HCT116 (cell line): ENCODE results near the gene EVX1. TPM values are rescaled to one million over a fixed set of nuclear protein-coding genes. Genes with fewer than 3 reads are reported as not detected.

Experiments
- ATAC-seq: fragments of 200-7000 bp; cut with Tn5 transposase; 2 replicates; pipeline ENCODE4 v1.9.1; 2020; ENCODE audit warnings: mild to moderate bottlenecking, moderate library complexity
- BruUV-seq: library from RNA; stranded (reverse); fragments of 400-500 nt; replicated peaks from 2 replicates; lab custom pipeline; 2021; lab: Mats Ljungman, UMichigan
- CTCF ChIA-PET: fragments of 300-600 bp; sonication (Branson Sonifier 250); formaldehyde crosslinking; loops from one replicate; lab custom pipeline; 2021; ENCODE audit warnings: antibody characterized with exemption; lab: Charles Lee
- POLR2A ChIA-PET: fragments of 300-600, 350-600 bp; sonication (Branson Sonifier 250); formaldehyde crosslinking; loops from one replicate; lab custom pipeline; 2021; ENCODE audit warnings: antibody characterized with exemption; lab: Charles Lee
- RAD21 ChIA-PET, 2 experiments: fragments of 300-600 bp; sonication (Branson Sonifier 250); formaldehyde crosslinking; loops; one replicate each; lab custom pipeline; 2023; ENCODE audit warnings: low total read pairs in 2 of 2; ENCODE audit not compliant: uncharacterized antibody in 2 of 2, unreplicated experiment in 2 of 2, low non-redundant PET in 1 of 2; lab: Charles Lee
- DNase-seq: peaks from one replicate; pipeline ENCODE4 v3.0.0-alpha.2; 2010; ENCODE audit warnings: low read depth, low spot score
- H2AFZ ChIP-seq: fragments of 200-600 bp; shearing (Covaris generic), sonication (generic); 2 replicates; pipeline ENCODE4 v1.6.1; 2017; ENCODE audit warnings: low read depth, mixed run types, mixed read lengths, antibody characterized with exemption, low read length; ENCODE audit not compliant: poor library complexity, severe bottlenecking
- H3K27ac ChIP-seq: 2 replicates; pipeline ENCODE4 v1.5.1; 2012; ENCODE audit warnings: low read depth, low read length
- H3K27me3 ChIP-seq: fragments of 200-600 bp; sonication (generic); 2 replicates; pipeline ENCODE4 v1.6.1; 2016; ENCODE audit warnings: mixed run types, low read length, mixed read lengths; ENCODE audit not compliant: insufficient read depth
- H3K36me3 ChIP-seq, 2 experiments: fragments of 200-500 bp in 1 of 2; fragments of 200-600 bp in 1 of 2; sonication (Bioruptor generic) in 1 of 2; sonication (generic) in 1 of 2; 2 replicates each; pipeline versions ENCODE4 v1.5.1 to v1.6.1; 2014 to 2016; ENCODE audit warnings: low read length in 2 of 2, inconsistent platforms in 1 of 2, mixed read lengths in 1 of 2, mixed run types in 1 of 2; ENCODE audit not compliant: insufficient read depth in 2 of 2, control insufficient read depth in 1 of 2
- H3K4me1 ChIP-seq, 2 experiments: fragments of 200-600 bp in 1 of 2; sonication (generic) in 1 of 2; 2 replicates each; pipeline versions ENCODE4 v1.5.1 to v1.6.1; 2012 to 2017; ENCODE audit warnings: low read length in 2 of 2, inconsistent platforms in 1 of 2, mild to moderate bottlenecking in 1 of 2, mixed read lengths in 1 of 2, mixed run types in 1 of 2, moderate library complexity in 1 of 2; ENCODE audit not compliant: insufficient read depth in 2 of 2, control insufficient read depth in 1 of 2
- H3K4me2 ChIP-seq: fragments of 200-600 bp; sonication (generic); 2 replicates; pipeline ENCODE4 v1.6.1; 2017; ENCODE audit warnings: mixed run types, low read length, mixed read lengths
- H3K4me3 ChIP-seq, 2 experiments: fragments of 200-600 bp in 1 of 2; sonication (generic) in 1 of 2; replicated peaks in 1 of 2; 2 replicates each; pipeline ENCODE4 v1.5.1; 2011 to 2016; ENCODE audit warnings: low read length in 2 of 2, control low read depth in 1 of 2, low read depth in 1 of 2, mild to moderate bottlenecking in 1 of 2, mixed read lengths in 1 of 2, mixed run types in 1 of 2
- H3K79me2 ChIP-seq: fragments of 200-600 bp; sonication (generic); 2 replicates; pipeline ENCODE4 v1.6.1; 2017; ENCODE audit warnings: mild to moderate bottlenecking, mixed run types, low read length, moderate library complexity, mixed read lengths; ENCODE audit not compliant: insufficient read depth
- H3K9ac ChIP-seq: fragments of 200-600 bp; sonication (generic); 2 replicates; pipeline ENCODE4 v1.6.1; 2016; ENCODE audit warnings: low read length, mixed read lengths
- H3K9me2 ChIP-seq: fragments of 200-600 bp; sonication (generic), shearing (Covaris generic); 2 replicates; pipeline ENCODE4 v1.6.1; 2017; ENCODE audit warnings: mixed run types, mild to moderate bottlenecking, moderate library complexity; ENCODE audit not compliant: insufficient read depth
- H3K9me3 ChIP-seq, 2 experiments: fragments of 200-500 bp in 1 of 2; fragments of 200-600 bp in 1 of 2; sonication (Bioruptor generic) in 1 of 2; sonication (generic) in 1 of 2; 2 replicates each; pipeline ENCODE4 v1.6.1; 2014 to 2017; ENCODE audit warnings: low read length in 2 of 2, mixed read lengths in 2 of 2, inconsistent platforms in 1 of 2, low read depth in 1 of 2, mild to moderate bottlenecking in 1 of 2, mixed run types in 1 of 2, moderate library complexity in 1 of 2; ENCODE audit not compliant: control insufficient read depth in 1 of 2, insufficient read depth in 1 of 2
- H4K20me1 ChIP-seq: fragments of 200-600 bp; sonication (generic), shearing (Covaris generic); 2 replicates; pipeline ENCODE4 v1.6.1; 2017; ENCODE audit warnings: mixed run types, mild to moderate bottlenecking, moderate library complexity; ENCODE audit not compliant: insufficient read depth
- CEBPB ChIP-seq: IDR thresholded peaks from 2 replicates; pipeline ENCODE4 v1.6.1; 2012; ENCODE audit warnings: low read depth
- ELF1 ChIP-seq: IDR thresholded peaks from 2 replicates; pipeline ENCODE4 v1.6.1; 2012; ENCODE audit warnings: low read depth, borderline replicate concordance
- POLR2A ChIP-seq: IDR thresholded peaks from 2 replicates; pipeline ENCODE4 v1.7.0; 2011; ENCODE audit warnings: borderline replicate concordance; ENCODE audit not compliant: insufficient read depth, insufficient read length; ENCODE audit errors: extremely low read depth
- POLR2AphosphoS5 ChIP-seq: IDR thresholded peaks from 2 replicates; pipeline ENCODE4 v1.6.1; 2011; ENCODE audit warnings: mild to moderate bottlenecking, low read depth, low read length, moderate library complexity
- RAD21 ChIP-seq: IDR thresholded peaks from 2 replicates; pipeline ENCODE4 v1.6.1; 2012; ENCODE audit warnings: low read depth, mild to moderate bottlenecking
- SIN3A ChIP-seq: IDR thresholded peaks from 2 replicates; pipeline ENCODE4 v1.6.1; 2012; ENCODE audit warnings: low read depth
- SP1 ChIP-seq: IDR thresholded peaks from 2 replicates; pipeline ENCODE4 v1.6.1; 2012; ENCODE audit warnings: low read depth
- SRF ChIP-seq: IDR thresholded peaks from 2 replicates; pipeline ENCODE4 v1.6.1; 2012; ENCODE audit warnings: low read depth
- TCF7L2 ChIP-seq: IDR thresholded peaks from 2 replicates; pipeline ENCODE4 v1.7.0; 2011; ENCODE audit warnings: borderline replicate concordance, inconsistent platforms; ENCODE audit not compliant: insufficient read depth, insufficient read length; ENCODE audit errors: extremely low read depth
- ZFX ChIP-seq: fragments of 450-650 bp; IDR thresholded peaks from 2 replicates; pipeline ENCODE4 v1.6.1; 2017
- intact Hi-C: fragments of 100-400 bp; cut with micrococcal nuclease; formaldehyde crosslinking; loops from 2 replicates; pipeline ENCODE4 v1.10.0; 2022
- total RNA-seq: library from RNA; stranded (reverse); gene quantifications from one replicate; pipeline ENCODE4 v1.2.1, GENCODE V29; 2021; ENCODE audit not compliant: unreplicated experiment
- TF ChIP-seq, protein P1 (sequence below), 3 experiments: fragments of 200-600 bp in 1 of 3; sonication (generic) in 1 of 3; IDR thresholded peaks in 2 of 3; conservative IDR thresholded peaks in 1 of 3; 2 replicates each; pipeline ENCODE4 v1.5.1; 2012 to 2017; ENCODE audit warnings: low read depth in 2 of 3, low read length in 2 of 3, antibody characterized with exemption in 1 of 3, borderline replicate concordance in 1 of 3, control low read depth in 1 of 3, mild to moderate bottlenecking in 1 of 3, mixed read lengths in 1 of 3, mixed run types in 1 of 3, moderate library complexity in 1 of 3; ENCODE audit not compliant: insufficient read depth in 1 of 3

Gene EVX1
- total RNA-seq, 1 experiment from 2014 or later: 0.25 TPM

DNA sequence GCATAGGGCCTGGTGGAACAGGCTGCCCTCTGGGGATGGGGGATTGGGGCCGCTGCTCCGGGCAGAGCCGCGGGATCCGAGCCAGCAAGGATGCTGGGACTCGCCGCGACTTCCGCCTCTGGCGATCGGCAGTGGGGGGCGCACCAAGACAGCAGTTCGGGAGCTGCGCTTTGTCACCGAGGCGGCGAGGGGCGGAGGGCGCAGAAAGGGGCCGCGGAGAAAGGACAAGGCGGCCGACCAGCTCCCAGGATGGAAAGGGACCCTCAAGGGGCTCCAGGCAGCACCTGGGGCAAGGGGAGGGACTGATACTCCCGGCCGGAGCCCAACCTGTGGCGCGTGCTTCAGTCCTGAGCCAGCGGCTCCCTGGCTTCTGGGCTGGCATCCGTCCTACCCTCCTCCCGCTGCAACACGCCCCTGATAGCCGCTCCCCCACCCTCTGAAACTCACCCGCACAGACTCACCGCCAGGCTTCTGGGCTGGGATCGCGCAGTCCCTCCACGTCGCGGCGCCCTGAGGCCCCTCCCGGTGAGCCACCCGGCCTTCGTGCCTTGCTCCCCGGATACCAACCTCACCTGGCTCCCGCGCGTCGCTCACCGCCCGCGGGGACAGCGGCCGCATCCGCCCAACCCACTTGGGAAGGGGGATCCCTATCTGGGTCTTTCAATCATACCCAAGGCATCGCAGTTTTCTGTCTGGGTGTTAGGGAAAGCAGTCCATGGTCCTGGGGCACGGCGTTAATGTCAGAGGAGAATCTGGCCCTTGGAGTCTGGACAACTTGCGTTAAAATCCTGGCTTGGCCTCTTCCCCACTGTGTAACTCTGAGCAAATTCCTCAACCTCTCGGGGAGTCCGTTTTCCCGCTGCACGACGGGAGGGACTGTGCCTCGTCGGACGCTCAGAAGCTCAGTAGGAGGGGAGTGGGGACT is 7.0 kb upstream of the EVX1 start:
- Histone ChIP-seq H3K9ac (peak overlapping the region; percentile 61), H3K4me1 (peaks cover 0 to 16% of the 10 kb centered on the region in 2 experiments; a peak in 2 of 4 replicates), H3K79me2 (no peaks in the 10 kb centered on the region), H3K4me2 (peak overlapping the region; percentile 89), H3K36me3 (no peaks in the 10 kb centered on the region), H3K27ac (peak overlapping the region; percentile 19; the same call in 1 of the 2 replicates), H2AFZ (peak overlapping the region; percentile 95), H3K9me3 (no peaks in the 10 kb centered on the region), H3K4me3 (peak overlapping the region; percentile 57 to 66), H4K20me1 (no peaks in the 10 kb centered on the region), H3K9me2 (no peaks in the 10 kb centered on the region), H3K27me3 (no peaks in the 10 kb centered on the region)
- BruUV-seq: no TSS peak
- peak; percentile 16 for DNase-seq
- ChIA-PET POLR2A (no interaction called here), CTCF (interaction anchor here (1.2 to 2.2 kb wide), 2 partner anchors 300 to 371 kb away, joined by 3 to 9 read pairs; no protein-coding TSS in a partner anchor), RAD21 (interaction anchor here in 1 of 2 experiments (0.6 to 1.2 kb wide), 2 partner anchors 40 to 53 kb away, joined by 3 read pairs; no protein-coding TSS in a partner anchor)
- TF ChIP-seq, protein P1, sequence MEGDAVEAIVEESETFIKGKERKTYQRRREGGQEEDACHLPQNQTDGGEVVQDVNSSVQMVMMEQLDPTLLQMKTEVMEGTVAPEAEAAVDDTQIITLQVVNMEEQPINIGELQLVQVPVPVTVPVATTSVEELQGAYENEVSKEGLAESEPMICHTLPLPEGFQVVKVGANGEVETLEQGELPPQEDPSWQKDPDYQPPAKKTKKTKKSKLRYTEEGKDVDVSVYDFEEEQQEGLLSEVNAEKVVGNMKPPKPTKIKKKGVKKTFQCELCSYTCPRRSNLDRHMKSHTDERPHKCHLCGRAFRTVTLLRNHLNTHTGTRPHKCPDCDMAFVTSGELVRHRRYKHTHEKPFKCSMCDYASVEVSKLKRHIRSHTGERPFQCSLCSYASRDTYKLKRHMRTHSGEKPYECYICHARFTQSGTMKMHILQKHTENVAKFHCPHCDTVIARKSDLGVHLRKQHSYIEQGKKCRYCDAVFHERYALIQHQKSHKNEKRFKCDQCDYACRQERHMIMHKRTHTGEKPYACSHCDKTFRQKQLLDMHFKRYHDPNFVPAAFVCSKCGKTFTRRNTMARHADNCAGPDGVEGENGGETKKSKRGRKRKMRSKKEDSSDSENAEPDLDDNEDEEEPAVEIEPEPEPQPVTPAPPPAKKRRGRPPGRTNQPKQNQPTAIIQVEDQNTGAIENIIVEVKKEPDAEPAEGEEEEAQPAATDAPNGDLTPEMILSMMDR (IDR thresholded peaks at IDR 0.05 in 2 of 3, conservative IDR thresholded peaks at IDR 0.05 in 1 of 3; ENCODE audit: borderline replicate concordance in 1 of 3, insufficient read depth in 1 of 3, low read depth in 2 of 3, low read length in 2 of 3): peak; percentile 48 to 73 (median 57); a peak in 5 of 6 replicates
- peak; percentile 93 for TF ChIP-seq RAD21
- TF ChIP-seq ELF1: peak; percentile 66
- no peak for TF ChIP-seq SIN3A
- no peak for TF ChIP-seq SRF
- peak; percentile 34 for TF ChIP-seq POLR2A
- peak; percentile 53 for TF ChIP-seq POLR2AphosphoS5
- TF ChIP-seq SP1: no peak
- TF ChIP-seq CEBPB: no peak
- TF ChIP-seq ZFX: peak; percentile 24; the same call in 1 of the 2 replicates
- peak; percentile 50 for TF ChIP-seq TCF7L2
- intact Hi-C loops: loop anchor here (1.0 kb wide), 2 partner anchors 341 to 370 kb away; no protein-coding TSS in a partner anchor
- ATAC-seq: peak; percentile 91
